A549 (cell line): ENCODE results near the gene CFH. TPM values are rescaled to one million over a fixed set of nuclear protein-coding genes. Genes with fewer than 3 reads are reported as not detected.
A peak's percentile ranks its signal among the peaks of the same experiment; 100 is the strongest.

Source experiments
- ATAC-seq, 2 experiments: fragments of 200-7000 bp in 1 of 2; fragments of >200 bp in 1 of 2; cut with Nextera tagmentation in 1 of 2; cut with Tn5 transposase in 1 of 2; 3 replicates each; pipeline versions ENCODE4 v1.8.0 to v1.9.1; 2018 to 2020; ENCODE audit warnings: mild to moderate bottlenecking in 1 of 2, moderate library complexity in 1 of 2
- CTCF ChIA-PET: fragments of 300-600 bp; sonication (Branson Sonifier 250); formaldehyde crosslinking; extraction: SDS; loops from one replicate; lab custom pipeline; 2021; ENCODE audit warnings: antibody characterized with exemption, inconsistent platforms; lab: Yijun Ruan, JAX
- POLR2A ChIA-PET: fragments of 350-600 bp; formaldehyde crosslinking; extraction: SDS; loops from one replicate; lab custom pipeline; 2021; ENCODE audit warnings: antibody characterized with exemption, inconsistent platforms; lab: Yijun Ruan, JAX
- DNase-seq, 2 experiments: peaks; one replicate each; pipeline versions ENCODE4 v3.0.0 to v3.0.0-alpha.2; 2011 to 2016; ENCODE audit warnings: low read depth in 1 of 2, low spot score in 1 of 2
- FAIRE-seq: peaks from 2 replicates; lab custom pipeline; 2011; peaks lifted over from hg19 to GRCh38; lab: Jason Lieb, UNC
- H3K27ac ChIP-seq, 2 experiments: fragments of >200 bp; sonication (Bioruptor Twin); formaldehyde crosslinking; 3 replicates each; pipeline ENCODE4 v1.5.1; 2016 to 2017
- H3K4me1 ChIP-seq: fragments of >200 bp; sonication (Bioruptor Twin); formaldehyde crosslinking; 3 replicates; pipeline ENCODE4 v1.6.1; 2016
- H3K4me2 ChIP-seq: fragments of >200 bp; sonication (Bioruptor Twin); formaldehyde crosslinking; 3 replicates; pipeline ENCODE4 v1.6.1; 2016
- H3K4me3 ChIP-seq: fragments of >200 bp; sonication (Bioruptor Twin); formaldehyde crosslinking; 3 replicates; pipeline ENCODE4 v1.5.1; 2016
- H3K9me3 ChIP-seq: fragments of >200 bp; sonication (Bioruptor Twin); formaldehyde crosslinking; 3 replicates; pipeline ENCODE4 v1.6.1; 2016
- CBX2 ChIP-seq: fragments of 200-600 bp; sonication (generic); IDR thresholded peaks from 2 replicates; pipeline ENCODE4 v1.6.1; 2016; ENCODE audit warnings: low read depth, mild to moderate bottlenecking, borderline replicate concordance
- CBX8 ChIP-seq: fragments of 200-600 bp; sonication (generic); IDR thresholded peaks from 2 replicates; pipeline ENCODE4 v1.6.1; 2016
- CHD2 ChIP-seq: fragments of 150-350 bp; IDR thresholded peaks from 2 replicates; pipeline ENCODE4 v1.6.1; 2014; ENCODE audit warnings: low read length; ENCODE audit not compliant: partially characterized antibody
- ELK1 ChIP-seq: fragments of 150-350 bp; IDR thresholded peaks from 2 replicates; pipeline ENCODE4 v1.6.1; 2014; ENCODE audit warnings: low read depth, mild to moderate bottlenecking, low read length
- FOSB ChIP-seq: fragments of 250-450 bp; sonication (Bioruptor Pico); IDR thresholded peaks from 2 replicates; pipeline ENCODE4 v1.5.0; 2020; ENCODE audit warnings: mild to moderate bottlenecking, moderate library complexity
- HDAC2 ChIP-seq: fragments of 200-600 bp; sonication (generic); IDR thresholded peaks from 2 replicates; pipeline ENCODE4 v1.6.1; 2016
- JUNB ChIP-seq: fragments of >200 bp; sonication (Bioruptor Twin); formaldehyde crosslinking; IDR thresholded peaks from 2 replicates; pipeline ENCODE4 v1.6.1; 2016
- KDM1A ChIP-seq: fragments of 200-600 bp; sonication (generic); IDR thresholded peaks from 2 replicates; pipeline ENCODE4 v1.6.1; 2016; ENCODE audit warnings: low read depth, mild to moderate bottlenecking
- KDM5A ChIP-seq: fragments of 200-600 bp; sonication (generic); IDR thresholded peaks from 2 replicates; pipeline ENCODE4 v1.6.1; 2016; ENCODE audit warnings: antibody characterized with exemption, mild to moderate bottlenecking
- MAFK ChIP-seq: fragments of 450-650 bp; IDR thresholded peaks from 2 replicates; pipeline ENCODE4 v1.6.1; 2014; ENCODE audit not compliant: partially characterized antibody
- NFE2L2 ChIP-seq: fragments of 150-350 bp; conservative IDR thresholded peaks from 2 replicates; pipeline ENCODE4 v1.6.1; 2014; ENCODE audit warnings: low read length
- NPAS2 ChIP-seq: fragments of 250-450 bp; sonication (Bioruptor Pico); IDR thresholded peaks from 2 replicates; pipeline ENCODE4 v1.8.0; 2022; ENCODE audit warnings: mild to moderate bottlenecking, moderate library complexity, borderline replicate concordance
- NR3C1 ChIP-seq: fragments of >200 bp; sonication (Bioruptor Twin); formaldehyde crosslinking; IDR thresholded peaks from 3 replicates; pipeline ENCODE4 v1.6.1; 2017
- PBX3 ChIP-seq: IDR thresholded peaks from 2 replicates; pipeline ENCODE4 v1.6.1; 2012
- PHF8 ChIP-seq: fragments of 200-600 bp; sonication (generic); IDR thresholded peaks from 2 replicates; pipeline ENCODE4 v1.6.1; 2016; ENCODE audit warnings: low read depth, mild to moderate bottlenecking, antibody characterized with exemption, moderate library complexity, borderline replicate concordance
- POLR2A ChIP-seq: IDR thresholded peaks from 2 replicates; pipeline ENCODE4 v1.6.1; 2012; ENCODE audit warnings: mild to moderate bottlenecking, low read length
- POLR2AphosphoS2 ChIP-seq: conservative IDR thresholded peaks from 2 replicates; pipeline ENCODE4 v1.6.1; 2012; ENCODE audit warnings: low read length, improper control_type of control experiment, inconsistent platforms
- RAD21 ChIP-seq, 2 experiments: fragments of >200 bp in 1 of 2; sonication (Bioruptor Twin) in 1 of 2; formaldehyde crosslinking in 1 of 2; IDR thresholded peaks in 1 of 2; conservative IDR thresholded peaks in 1 of 2; 2 replicates in 1 of 2; 3 replicates in 1 of 2; pipeline ENCODE4 v1.6.1; 2012 to 2018; ENCODE audit warnings: inconsistent platforms in 1 of 2
- RARB ChIP-seq: fragments of 250-450 bp; sonication (Bioruptor Pico); IDR thresholded peaks from 2 replicates; pipeline ENCODE4 v1.8.0; 2021; ENCODE audit warnings: mild to moderate bottlenecking, moderate library complexity
- RCOR1 ChIP-seq: fragments of 150-350 bp; IDR thresholded peaks from 2 replicates; pipeline ENCODE4 v1.6.1; 2014; ENCODE audit warnings: antibody characterized with exemption, low read length, low read depth
- SMC3 ChIP-seq: fragments of >200 bp; sonication (Bioruptor Twin); formaldehyde crosslinking; IDR thresholded peaks from 3 replicates; pipeline ENCODE4 v1.6.1; 2018; ENCODE audit warnings: inconsistent platforms
- TFCP2L1 ChIP-seq: fragments of 250-450 bp; sonication (Bioruptor Pico); IDR thresholded peaks from 2 replicates; pipeline ENCODE4 v1.5.0; 2021; ENCODE audit warnings: mild to moderate bottlenecking
- TP53 ChIP-seq: fragments of 250-450 bp; sonication (Bioruptor Pico); IDR thresholded peaks from 2 replicates; pipeline ENCODE4 v1.5.0; 2021; ENCODE audit warnings: mild to moderate bottlenecking, moderate library complexity
- ZC3H11A ChIP-seq: fragments of 450-650 bp; IDR thresholded peaks from 2 replicates; pipeline ENCODE4 v1.6.1; 2014; ENCODE audit warnings: antibody characterized with exemption, mild to moderate bottlenecking
- ZNF302 ChIP-seq: fragments of 250-450 bp; sonication (Bioruptor Pico); IDR thresholded peaks from 2 replicates; pipeline ENCODE4 v1.9.0; 2021; ENCODE audit warnings: inconsistent platforms, mild to moderate bottlenecking, moderate library complexity
- ZSCAN20 ChIP-seq: fragments of 250-450 bp; sonication (Bioruptor Pico); IDR thresholded peaks from 2 replicates; pipeline ENCODE4 v1.8.0; 2022; ENCODE audit warnings: mild to moderate bottlenecking, moderate library complexity
- WGBS: methylation state at CpG from one replicate; pipeline ENCODE4 v1.1.6; 2017; ENCODE audit errors: missing lambda C conversion rate; 5-methylcytosine and 5-hydroxymethylcytosine counted together
- polyA plus RNA-seq, 4 experiments: library from polyadenylated mRNA; depleted of rRNA in 3 of 4; stranded (reverse); fragments of >200 nt; fragmentation: RNase III in 1 of 4; extraction: RNeasy Plus Mini Kit Qiagen cat#74134 plus additional on column Dnase treatment in 1 of 4; gene quantifications; 2 replicates in 3 of 4; 3 replicates in 1 of 4; pipeline ENCODE4 v1.2.3, GENCODE V29; 2011 to 2017
- TF ChIP-seq, protein P1 (sequence below): fragments of >200 bp; sonication (Bioruptor Twin); formaldehyde crosslinking; IDR thresholded peaks from 3 replicates; pipeline ENCODE4 v1.6.1; 2016
- TF ChIP-seq, protein P2 (sequence below): fragments of >200 bp; sonication (Bioruptor Twin); formaldehyde crosslinking; IDR thresholded peaks from 2 replicates; pipeline ENCODE4 v1.6.1; 2016

Gene CFH
- polyA plus RNA-seq, 2 of the 4 experiments (the other 2 are of a cell fraction) = 8.2 to 68.1 TPM

DNA sequence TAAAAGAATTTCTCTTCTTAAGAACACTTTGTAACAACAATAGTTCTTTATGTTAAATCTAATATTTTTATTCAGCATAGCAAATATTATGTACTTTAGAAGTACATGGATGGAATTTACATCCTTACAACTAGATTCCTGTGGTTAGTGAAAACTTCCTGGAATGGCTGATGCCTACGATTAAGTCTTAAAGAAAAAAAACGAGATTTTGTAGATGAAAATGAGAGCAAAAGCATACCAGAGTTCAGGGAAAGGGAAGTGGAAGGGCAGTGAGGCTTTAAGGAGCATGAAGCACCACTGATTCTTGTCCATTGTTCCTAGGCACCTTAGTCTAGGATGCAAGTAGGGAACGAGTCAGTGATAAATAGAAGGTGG, 26.7 kb downstream of the CFH start:
- Histone ChIP-seq H3K4me3 (no peak overlapping the region), H3K27ac (no peak overlapping the region), H3K4me1 (no peaks in the 10 kb centered on the region), H3K4me2 (no peak overlapping the region), H3K9me3 (no peaks in the 10 kb centered on the region)
- TF ChIP-seq FOSB (no peak), PBX3 (no peak), HDAC2 (no peak), TFCP2L1 (CRISPR knock-in tag) (no peak), SMC3 (no peak), RARB (CRISPR knock-in tag) (no peak), KDM1A (no peak), KDM5A (no peak)
- TF ChIP-seq, protein P1, sequence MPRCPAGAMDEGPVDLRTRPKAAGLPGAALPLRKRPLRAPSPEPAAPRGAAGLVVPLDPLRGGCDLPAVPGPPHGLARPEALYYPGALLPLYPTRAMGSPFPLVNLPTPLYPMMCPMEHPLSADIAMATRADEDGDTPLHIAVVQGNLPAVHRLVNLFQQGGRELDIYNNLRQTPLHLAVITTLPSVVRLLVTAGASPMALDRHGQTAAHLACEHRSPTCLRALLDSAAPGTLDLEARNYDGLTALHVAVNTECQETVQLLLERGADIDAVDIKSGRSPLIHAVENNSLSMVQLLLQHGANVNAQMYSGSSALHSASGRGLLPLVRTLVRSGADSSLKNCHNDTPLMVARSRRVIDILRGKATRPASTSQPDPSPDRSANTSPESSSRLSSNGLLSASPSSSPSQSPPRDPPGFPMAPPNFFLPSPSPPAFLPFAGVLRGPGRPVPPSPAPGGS = no peak
- DNase-seq (no peak), ATAC-seq (no peak), FAIRE-seq (no peak)
- WGBS = 30% methylated on average over 3 of the region's 3 CpGs
- CTCF ChIA-PET = no interaction called here
- POLR2A ChIA-PET = no interaction called here

DNA sequence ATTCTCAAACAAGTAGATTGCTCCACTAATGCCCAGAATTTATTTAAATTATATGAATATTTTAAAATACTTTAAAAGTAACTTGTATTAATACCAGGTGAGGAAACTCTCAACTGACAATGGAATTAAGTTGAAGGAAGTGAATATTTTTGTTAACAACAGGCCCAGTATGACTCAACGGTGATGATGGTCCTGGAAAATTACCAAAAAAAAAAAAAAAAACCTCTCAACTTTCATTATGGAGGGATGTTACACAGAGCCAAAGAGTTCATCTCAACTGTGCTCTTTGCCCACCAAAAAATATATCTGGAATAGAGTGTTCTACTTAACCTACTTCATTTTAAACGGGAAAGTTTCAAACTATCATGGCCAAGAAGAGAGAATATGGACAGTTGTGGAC, 28.3 kb downstream of the CFH start:
- TF ChIP-seq KDM1A (no peak), POLR2AphosphoS2 (no peak), JUNB (no peak), NPAS2 (no peak), NR3C1 (no peak), CHD2 (no peak), ZSCAN20 (CRISPR knock-in tag) (no peak), POLR2A (no peak), MAFK (no peak), TFCP2L1 (CRISPR knock-in tag) (no peak), NFE2L2 (no peak), RCOR1 (no peak), CBX8 (no peak)
- TF ChIP-seq, all 56 proteins: peak for 0
- Histone ChIP-seq H3K27ac (no peak overlapping the region), H3K4me2 (no peak overlapping the region), H3K4me1 (no peaks in the 10 kb centered on the region), H3K9me3 (no peaks in the 10 kb centered on the region), H3K4me3 (no peak overlapping the region)
- WGBS = 45% methylated on average over 2 of the region's 2 CpGs
- ChIA-PET CTCF (no interaction called here), POLR2A (no interaction called here)
- FAIRE-seq (no peak), ATAC-seq (no peak), DNase-seq (no peak)

- ChIA-PET CTCF (no interaction called here), POLR2A (no interaction called here)
- Histone ChIP-seq H3K4me1 (no peaks in the 10 kb centered on the region), H3K4me3 (no peak overlapping the region), H3K27ac (no peak overlapping the region), H3K9me3 (no peaks in the 10 kb centered on the region), H3K4me2 (no peak overlapping the region)
- DNase-seq (no peak), ATAC-seq (no peak), FAIRE-seq (peak; percentile 13)
- 95% methylated on average over 4 of the region's 4 CpGs for WGBS
- TF ChIP-seq RCOR1 (no peak), JUNB (no peak), TP53 (CRISPR knock-in tag) (no peak), RAD21 (conservative IDR thresholded peaks at IDR 0.05 in 1 of 2, IDR thresholded peaks at IDR 0.05 in 1 of 2) (no peak), HDAC2 (no peak), CBX2 (no peak), RARB (CRISPR knock-in tag) (no peak), CHD2 (no peak), PHF8 (no peak), ELK1 (no peak), ZNF302 (CRISPR knock-in tag) (no peak), TFCP2L1 (CRISPR knock-in tag) (no peak), ZC3H11A (no peak)
- TF ChIP-seq, protein P2, sequence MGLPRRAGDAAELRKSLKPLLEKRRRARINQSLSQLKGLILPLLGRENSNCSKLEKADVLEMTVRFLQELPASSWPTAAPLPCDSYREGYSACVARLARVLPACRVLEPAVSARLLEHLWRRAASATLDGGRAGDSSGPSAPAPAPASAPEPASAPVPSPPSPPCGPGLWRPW = no peak
Observed at GRCh38 chr1:196684476-196684875, 32.6 kb downstream of the CFH start.
